ENCODE data around the gene ULK3.

The ULK3 gene

DNA sequence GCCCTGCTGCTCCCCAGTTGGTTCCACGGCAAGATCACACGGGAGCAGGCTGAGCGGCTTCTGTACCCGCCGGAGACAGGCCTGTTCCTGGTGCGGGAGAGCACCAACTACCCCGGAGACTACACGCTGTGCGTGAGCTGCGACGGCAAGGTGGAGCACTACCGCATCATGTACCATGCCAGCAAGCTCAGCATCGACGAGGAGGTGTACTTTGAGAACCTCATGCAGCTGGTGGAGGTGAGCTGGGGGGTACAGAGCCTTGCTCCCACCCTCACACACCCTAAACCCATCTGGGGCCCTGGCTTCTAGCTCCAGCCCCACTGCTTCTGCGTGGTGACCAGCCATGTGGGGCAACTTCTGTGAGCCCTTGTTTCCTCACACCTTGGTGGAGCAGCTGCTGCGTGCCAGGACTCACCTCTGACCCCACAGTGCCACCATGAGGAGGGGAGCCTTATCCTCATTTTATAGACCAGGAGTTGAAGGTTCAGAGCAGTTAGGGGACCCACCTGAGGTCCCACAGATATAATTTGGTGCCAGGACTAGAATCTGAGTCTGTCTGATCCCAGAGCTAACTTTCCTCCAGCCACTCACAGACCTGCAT is 43.6 kb downstream of the ULK3 start:
- DNase-seq (ENCODE audit: low read depth, low spot score) = no peak

DNA sequence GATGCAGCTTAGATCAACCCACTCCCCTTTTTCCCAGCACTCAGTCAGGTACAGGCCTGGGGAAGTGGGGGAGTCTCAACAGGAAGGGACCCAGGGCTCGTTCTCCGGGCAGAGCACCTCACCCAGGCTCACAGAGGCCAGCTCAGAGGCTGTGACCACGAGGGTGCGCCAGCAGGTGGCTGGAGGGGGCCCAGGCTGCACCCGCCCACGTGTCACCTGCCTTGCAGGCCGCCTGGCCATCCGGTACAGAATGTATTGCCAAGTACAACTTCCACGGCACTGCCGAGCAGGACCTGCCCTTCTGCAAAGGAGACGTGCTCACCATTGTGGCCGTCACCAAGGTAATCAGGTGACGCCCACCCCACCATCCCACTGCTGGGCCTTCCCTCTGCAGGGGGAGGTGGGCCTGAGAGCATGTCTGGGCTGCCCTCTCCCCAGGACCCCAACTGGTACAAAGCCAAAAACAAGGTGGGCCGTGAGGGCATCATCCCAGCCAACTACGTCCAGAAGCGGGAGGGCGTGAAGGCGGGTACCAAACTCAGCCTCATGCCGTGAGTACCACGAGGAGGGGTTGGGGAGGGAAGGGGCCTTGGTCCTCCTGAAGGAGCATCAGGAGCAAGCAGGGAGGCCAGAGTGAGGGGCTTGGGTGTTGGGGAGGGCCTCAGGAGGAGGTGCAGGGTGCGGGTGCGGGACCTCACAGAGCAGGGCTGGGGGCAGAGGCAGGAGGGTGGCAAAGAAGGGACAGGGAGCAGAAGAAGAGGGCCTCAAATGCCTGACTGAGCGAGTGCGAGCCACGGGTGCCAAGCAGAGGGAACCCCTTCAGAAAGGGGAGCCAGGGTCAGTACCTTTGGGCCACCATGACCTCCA is 44.3 kb downstream of the ULK3 start:
- no peak for DNase-seq (ENCODE audit: low read depth, low spot score)

DNA sequence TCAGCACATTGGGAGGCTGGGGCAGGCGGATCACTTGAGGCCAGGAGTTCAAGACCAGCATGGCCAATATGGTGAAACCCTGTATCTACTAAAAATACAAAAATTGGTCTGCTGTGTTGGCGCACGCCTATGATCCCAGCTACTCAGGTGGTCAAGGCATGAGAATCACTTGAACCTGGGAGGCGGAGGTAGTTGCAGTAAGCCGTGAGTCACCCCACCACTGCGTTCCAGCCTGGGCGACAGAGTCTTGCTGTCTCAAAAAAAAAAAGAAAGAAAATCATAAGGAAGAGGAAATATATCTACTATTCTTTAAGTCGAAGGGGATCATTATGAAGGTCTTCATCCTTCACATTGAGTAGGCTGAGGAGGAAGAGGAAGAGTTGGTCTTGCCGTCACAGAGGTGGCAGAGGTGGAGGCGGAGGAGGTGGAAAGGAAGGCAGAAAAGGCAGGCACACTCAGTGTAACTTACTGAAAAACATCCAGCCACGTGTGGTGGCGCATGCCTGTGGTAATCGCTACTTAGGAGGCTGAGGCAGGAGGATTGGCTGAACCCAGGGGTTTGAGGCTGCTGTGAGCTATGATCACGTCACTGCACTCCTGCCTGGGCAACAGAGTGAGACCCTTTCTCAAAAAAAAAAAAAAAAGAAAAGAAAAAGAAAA is 46.9 kb downstream of the ULK3 start:
- DNase-seq (ENCODE audit: low read depth, low spot score) = no peak

DNA sequence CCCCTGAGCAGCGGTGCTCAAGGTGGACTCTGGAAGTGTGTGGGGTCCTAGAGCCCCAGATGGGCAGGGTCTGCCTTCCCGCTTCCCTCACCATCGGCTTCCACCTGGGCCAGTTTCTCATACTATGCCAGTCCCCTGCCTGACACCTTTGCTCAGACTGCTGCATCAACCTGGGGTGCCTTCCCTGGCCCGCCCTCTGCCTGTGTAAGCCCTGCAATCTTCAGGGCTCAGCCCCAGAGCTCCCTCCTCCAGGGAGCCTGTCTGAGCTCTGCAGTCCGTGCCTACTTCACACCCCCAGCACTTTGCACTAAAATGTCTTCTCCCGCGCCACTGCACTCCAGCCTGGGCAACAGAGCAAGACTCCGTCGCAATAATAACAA is 48.0 kb downstream of the ULK3 start:
- no peak for DNase-seq (ENCODE audit: low read depth, low spot score)

DNA sequence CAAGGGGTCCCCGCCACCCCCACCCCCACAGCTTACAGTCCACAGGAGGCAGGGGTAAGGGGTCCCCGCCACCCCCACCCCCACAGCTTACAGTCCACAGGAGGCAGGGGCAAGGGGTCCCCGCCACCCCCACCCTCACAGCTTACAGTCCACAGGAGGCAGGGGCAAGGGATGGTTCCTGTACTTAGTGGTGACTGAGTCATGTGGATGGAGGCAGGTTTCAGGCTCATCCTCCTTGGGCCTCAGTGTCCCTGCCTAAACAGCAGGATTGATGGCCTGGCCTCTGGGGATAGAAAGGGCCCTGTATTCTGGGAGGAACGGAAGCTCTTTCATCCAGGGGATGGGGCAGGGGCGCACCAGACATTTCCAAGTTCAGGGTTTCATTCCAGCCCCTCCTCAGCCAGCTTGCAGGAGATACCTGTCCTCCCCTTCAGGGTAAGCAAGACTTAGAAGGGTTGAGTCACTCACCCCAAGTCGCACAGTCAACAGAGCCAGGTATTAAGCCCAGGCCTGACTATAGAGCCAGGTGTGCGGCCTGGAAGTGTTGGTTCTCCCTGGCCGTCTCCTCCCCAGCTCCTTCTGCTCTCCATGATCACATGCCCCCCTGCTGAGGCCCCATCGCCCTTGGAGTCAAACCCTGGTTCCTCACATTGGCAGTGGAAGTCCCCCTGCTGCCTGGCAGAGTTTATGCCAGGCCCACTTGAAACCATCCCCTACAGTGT is 48.5 kb downstream of the ULK3 start:
- DNase-seq (ENCODE audit: low read depth, low spot score) = no peak

DNA sequence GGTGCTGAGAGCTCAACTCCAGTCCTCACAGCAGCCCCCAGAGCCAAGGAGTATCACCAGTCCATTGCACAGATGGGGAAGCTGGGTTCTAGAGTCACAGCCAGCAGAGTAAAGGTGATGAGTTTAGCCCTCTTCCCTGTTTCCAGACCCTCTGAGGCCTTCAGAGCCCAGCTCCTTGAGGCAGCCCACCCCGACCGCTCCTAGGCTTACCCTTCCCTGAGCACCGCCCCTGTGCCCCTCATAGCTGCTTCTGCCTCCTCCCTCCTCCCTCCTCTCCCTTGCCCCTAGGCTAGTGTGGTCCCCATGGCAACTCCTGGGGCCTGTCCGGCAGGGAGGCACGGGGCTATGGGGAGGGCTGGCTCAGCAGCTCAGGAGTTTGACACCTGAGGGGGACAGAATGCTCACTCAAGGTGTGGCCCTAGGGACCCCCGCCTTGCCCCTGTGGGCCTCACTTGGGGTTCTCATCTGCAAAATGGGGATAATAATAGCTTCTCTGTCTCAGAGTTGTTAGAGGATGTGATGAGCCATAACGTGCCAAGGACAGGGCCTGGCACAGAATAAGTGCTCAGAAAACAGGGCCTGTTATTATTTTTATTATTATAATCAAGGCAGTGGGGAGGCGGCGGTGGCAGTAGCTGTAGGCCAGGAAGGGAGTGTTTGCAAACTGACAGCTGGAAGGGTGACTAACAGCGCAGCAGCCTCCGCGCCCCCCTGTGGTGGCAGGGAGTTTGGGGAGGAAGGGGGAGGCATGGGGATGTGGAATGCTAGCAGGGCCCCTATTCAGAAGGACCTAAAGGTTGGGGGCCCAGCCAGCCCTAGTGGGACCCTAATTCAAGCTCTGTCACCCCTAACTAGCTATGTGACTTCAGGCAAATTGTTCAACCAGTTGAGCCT is 49.6 kb downstream of the ULK3 start:
- DNase-seq (ENCODE audit: low read depth, low spot score) = no peak

DNA sequence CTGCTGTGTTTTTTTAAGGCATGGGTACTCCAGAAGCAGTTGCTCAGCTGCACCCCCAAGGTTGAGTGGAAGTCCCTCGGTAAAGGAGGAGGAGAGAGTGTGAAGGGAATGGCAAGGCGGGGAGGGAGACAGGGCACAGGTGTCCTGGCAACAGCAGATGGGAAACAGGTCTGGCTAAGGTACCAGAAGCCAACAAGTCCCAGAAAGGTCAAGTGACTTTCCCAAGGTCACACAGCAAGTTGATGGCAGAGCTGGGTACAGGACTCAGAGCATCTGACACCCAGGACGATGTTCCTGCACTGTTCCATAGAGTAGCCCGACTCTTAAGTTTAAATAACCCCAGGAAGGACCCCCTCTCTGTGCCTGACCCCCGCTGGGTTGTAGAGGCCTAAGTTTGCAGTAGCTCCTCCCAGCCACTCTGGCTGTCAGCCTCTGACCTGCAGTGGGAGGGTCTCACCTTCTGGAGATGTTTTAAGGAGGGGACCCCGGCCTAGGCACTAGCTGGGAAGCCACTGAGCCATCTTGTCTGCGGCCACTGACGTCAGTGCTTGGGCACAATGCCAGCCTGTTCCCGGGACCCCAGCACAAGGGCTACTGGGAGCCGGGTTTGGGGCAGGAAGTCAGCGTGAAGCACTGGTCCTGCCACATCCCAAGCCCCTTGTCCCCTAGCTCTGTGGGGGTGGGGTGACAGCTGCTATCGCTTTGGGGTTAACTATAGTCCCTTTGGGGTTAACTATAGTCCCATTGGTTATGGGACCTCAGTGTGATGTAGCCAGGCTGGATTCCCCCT is 50.5 kb downstream of the ULK3 start:
- DNase-seq (ENCODE audit: low read depth, low spot score) = no peak

DNA sequence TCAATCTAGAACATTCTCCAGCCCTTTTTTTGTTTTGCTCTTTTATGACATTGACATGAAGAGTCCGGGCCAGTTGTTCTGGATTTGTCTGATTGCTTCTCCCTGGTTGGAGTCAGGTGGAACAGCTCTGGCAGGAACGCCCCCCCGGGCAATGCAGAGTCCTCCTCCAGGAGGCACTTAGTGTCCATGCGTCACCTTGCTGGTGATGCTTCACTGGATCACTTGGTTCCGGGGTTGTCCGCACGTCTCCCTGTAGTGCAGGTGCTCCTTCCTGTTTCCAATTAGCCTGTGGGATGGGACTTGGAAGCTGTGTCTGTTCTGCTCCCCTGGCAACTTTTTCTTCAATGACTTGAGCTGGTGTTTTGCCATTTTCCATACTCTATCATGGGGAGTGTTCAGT is 51.3 kb downstream of the ULK3 start:
- no peak for DNase-seq (ENCODE audit: low read depth, low spot score)

DNA sequence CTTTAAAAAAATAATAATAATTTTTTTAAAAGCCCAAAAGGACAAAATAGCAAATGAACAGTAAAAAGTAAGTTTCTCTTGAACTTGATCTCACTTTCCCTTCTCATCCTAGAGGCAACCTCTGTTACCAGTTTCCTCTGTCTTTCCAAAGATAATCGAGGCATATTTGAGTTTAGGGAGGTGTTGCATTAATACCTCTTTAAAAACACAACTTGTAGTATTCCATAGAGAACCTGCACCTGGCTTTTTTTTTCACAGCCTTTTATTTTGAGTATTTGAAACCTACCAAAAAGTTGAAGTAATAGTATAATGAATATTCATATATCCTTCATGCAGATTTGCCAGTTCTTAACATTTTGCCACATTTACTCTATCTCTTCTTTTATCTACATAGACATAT is 51.9 kb downstream of the ULK3 start:
- no peak for DNase-seq (ENCODE audit: low read depth, low spot score)

DNA sequence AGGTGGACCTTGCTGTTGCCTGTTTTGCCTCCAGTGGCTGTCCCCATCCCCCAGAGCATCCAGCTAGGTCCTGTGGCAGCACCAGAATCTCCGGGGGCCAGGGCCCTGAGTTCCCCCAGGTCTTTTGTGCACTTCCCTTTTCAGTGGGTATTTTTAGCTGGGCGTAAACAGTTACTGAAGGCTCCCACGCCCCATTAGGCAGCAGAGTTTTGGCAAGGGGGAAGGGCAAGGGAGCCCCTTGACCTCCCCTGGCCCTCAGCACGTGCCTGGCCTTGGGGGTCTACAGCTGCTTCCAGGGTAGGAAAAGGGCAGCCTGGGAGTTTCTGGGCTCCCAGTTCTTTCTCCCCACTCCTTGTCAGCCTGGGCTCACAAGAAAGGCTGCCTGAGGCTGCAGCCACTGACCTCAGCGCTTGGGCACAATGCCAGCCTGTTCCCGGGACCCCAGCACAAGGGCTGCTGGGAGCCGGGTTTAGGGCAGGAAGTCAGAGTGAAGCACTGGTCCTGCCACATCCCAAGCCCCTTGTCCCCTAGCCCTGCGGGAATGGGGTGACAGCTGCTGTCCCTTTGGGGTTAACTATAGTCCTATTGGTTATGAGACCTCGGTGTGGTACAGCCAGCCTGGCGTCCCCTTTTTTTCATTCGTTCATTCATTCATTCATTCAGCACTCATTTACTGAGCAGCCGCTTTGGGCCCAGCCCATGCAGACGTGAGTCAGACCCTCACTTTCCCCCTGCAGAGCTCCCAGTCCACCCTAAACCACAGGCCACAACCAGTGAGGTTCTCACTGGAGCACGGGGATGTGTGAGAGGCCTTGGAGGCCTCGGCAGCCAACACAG is 52.7 kb downstream of the ULK3 start:
- peak; percentile 65 for DNase-seq (ENCODE audit: low read depth, low spot score)

DNA sequence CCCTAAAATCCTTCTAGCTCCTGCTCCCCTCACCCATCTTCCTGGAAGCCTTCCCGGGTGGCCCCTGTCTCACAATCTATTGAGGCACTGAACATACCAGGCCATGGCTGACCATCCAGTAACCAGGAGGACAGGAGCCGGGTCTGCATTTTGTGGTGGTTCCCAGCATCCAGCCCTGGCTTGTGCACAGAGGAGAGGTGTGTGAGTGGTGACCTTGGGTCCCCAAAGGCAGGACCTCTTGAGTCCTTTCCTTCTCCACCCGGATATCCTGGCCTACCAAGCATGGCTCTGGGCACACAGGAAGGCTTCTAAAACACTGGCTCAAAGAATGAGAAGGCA is 53.2 kb downstream of the ULK3 start:
- no peak for DNase-seq (ENCODE audit: low read depth, low spot score)

DNA sequence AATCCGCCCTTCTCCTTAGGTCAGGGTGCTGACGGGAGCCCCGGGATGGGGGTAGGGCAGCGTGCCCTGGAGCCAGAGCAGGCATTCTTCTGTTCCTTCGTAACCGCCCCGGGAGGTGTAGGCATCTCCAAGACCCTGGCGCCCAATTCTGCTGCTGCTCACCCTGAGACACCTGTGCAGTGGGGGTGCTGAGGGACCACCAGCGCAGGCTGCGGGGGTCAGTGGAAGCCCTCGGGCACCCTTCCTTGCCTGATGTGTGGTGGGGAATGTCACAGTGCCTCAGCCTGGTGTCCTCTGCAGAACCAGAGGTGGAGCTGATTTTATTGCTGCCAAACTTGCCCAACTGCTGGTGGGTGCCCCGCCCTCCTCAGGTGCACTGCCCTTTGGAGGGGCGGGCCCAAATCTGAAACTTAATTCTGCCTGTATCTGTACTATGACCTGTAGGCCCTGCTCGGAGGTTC is 53.8 kb downstream of the ULK3 start:
- no peak for DNase-seq (ENCODE audit: low read depth, low spot score)

DNA sequence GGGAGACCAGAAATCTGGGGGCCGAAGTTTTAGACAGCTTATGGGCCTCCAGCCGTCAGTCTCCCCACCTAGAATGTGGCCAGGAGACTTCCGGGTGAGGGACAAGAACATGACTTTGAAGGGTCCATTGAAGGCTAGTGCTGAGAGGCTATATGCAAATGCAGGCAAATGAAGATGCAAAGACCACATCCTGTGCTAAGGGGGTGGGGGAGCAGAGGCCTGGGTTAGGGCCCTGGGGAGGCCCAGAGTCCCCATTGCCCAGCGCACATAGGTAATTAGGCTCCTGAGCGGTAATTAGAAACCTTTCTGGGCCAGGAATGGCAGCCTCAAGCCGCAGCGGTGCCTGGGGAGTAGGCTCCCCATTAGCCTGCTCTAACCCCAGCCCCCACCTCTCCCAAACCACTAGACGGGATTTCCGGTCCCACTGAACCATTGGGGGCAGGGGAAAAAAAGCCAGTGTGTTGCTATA is 54.2 kb downstream of the ULK3 start:
- no peak for DNase-seq (ENCODE audit: low read depth, low spot score)

DNA sequence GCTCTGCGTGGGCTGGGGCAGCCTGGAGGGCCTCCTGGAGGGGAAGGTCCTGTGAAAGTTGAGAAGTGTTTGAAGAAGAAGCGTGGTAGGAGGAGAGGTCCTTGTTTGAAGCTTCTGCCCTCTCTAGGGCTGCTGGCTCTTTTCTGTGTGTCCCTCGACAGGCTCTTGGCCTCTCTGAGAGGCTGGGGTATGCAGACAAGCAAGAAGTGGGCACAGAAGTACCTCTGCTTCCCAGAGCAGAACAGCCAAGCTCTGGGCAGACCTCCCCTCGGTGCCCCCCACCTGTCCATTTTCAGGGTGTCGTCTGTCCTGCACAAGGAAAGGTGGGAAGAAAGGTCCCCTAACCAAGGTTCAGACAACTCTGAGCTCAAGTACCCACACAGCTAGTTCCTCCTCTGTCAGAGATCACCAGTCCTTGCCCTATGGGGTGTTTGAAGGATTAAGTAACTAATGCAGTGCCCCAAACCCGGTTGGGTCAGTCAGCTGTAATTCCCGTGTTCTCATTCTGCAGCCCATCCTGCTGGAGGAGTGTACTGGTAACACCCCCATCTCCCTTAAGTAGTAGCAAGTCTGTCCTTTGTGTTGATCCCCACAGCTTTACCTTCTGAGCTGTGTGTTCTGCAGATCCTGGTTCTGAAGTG is 54.8 kb downstream of the ULK3 start:
- DNase-seq (ENCODE audit: low read depth, low spot score) = no peak

DNA sequence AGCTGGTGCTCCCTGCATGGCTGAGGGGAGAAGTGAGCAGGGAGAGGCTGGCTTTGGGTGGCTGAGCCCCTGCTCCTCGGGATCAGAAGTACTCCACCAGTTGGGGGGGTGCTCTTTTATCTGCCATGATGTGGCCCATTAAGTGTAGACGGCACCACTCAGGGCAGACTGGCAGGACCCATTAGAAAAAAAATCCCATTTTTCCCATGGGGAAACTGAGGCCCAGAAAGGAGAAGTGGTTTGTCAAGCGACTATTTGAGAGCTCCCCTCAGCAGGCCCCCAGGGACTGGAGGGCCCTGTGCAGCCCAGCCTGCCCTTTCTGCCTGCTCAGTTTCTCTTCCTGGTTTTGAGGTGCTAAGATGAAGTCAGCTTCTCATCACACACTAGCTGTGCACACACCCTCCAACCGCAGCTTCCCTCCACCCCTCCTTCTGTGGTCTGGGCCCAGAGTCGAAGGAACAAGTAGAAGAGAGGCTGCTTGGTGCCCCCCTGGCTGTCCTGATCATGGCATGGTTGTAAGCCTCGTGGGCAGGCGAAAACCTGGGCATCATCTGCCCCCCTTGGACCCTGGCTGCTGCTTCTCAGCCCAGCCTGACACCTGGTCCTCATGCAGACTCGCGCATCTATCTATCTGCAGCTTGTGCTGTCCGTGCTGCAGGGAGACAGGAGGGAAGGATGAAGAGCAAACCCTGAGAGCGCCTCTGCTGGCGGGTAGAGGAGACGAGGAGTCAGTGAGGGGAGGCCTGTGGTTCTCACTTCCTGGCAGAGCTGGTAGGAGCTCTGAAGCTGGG is 55.5 kb downstream of the ULK3 start:
- DNase-seq (ENCODE audit: low read depth, low spot score) = peak; percentile 55

DNA sequence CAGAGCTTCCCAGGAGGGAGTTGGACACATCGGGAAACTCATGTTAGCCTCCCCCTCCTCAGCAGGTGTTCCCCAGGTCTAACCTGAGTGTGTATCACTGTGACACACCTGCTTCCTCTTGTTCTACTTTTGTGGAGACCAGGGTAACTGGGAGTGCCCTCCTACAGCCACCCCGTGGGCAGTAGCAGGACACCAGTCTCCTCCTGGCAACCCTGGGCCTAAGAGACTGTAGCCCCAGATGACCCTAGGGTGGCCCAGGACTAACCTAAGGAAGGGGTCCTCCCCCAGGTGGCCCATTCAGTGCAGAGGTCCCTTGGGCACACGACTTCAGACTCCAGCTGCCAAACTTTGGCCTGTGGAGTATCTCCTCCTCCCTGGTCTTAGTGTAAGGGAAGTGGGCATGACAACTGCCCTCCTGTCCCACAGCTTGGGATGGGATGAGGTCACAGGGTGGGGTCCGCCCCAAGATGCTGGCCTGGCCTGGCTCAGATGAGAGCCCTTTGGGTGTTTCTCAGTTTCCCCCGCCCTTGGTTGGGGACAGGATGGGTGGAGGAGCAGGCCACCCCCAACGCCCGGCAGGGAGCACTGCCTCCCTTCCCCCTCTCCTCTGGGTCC is 56.3 kb downstream of the ULK3 start:
- DNase-seq (ENCODE audit: low read depth, low spot score) = no peak
